Heart right ventricle (tissue), 16 donors: ENCODE results near the gene SH2D4B. TPM values are rescaled to one million over a fixed set of nuclear protein-coding genes. Genes with fewer than 3 reads are reported as not detected.
A peak's percentile ranks its signal among the peaks of the same experiment; 100 is the strongest.

Experiments
- ATAC-seq, 8 donors: fragments of 200-7000 bp; cut with Tn5 transposase; one replicate each; pipeline ENCODE4 v1.9.1; 2020; ENCODE audit warnings: mild to moderate bottlenecking in 8 of 8, moderate library complexity in 8 of 8, moderate number of reproducible peaks in 1 of 8
- DNase-seq, 2 donors: peaks; one replicate each; pipeline ENCODE4 v3.0.0-alpha.2; 2020
- H3K27ac ChIP-seq, 10 donors: fragments of 200-600 bp; sonication (generic) in 2 of 10; one replicate each; pipeline versions ENCODE4 v1.5.0 to v1.8.0; 2020 to 2022; ENCODE audit warnings: mild to moderate bottlenecking in 3 of 10
- H3K27me3 ChIP-seq, 7 donors: fragments of 200-600 bp; one replicate each; pipeline ENCODE4 v1.8.0; 2021 to 2022; ENCODE audit warnings: mild to moderate bottlenecking in 2 of 7
- H3K36me3 ChIP-seq, 9 donors: fragments of 200-600 bp; sonication (generic) in 1 of 9; one replicate each; pipeline versions ENCODE4 v1.5.0 to v1.8.0; 2020 to 2022; ENCODE audit warnings: mild to moderate bottlenecking in 2 of 9
- H3K4me1 ChIP-seq, 9 donors: fragments of 200-600 bp; sonication (generic) in 1 of 9; one replicate each; pipeline versions ENCODE4 v1.5.0 to v1.8.0; 2020 to 2022; ENCODE audit warnings: mild to moderate bottlenecking in 4 of 9
- H3K4me3 ChIP-seq, 10 donors: fragments of 200-600 bp; sonication (generic) in 2 of 10; one replicate each; pipeline versions ENCODE4 v1.5.0 to v1.8.0; 2020 to 2022; ENCODE audit warnings: mild to moderate bottlenecking in 7 of 10, moderate library complexity in 2 of 10
- H3K9me3 ChIP-seq, 11 donors: fragments of 200-600 bp in 10 of 11; sonication (generic) in 2 of 11; one replicate each; pipeline versions ENCODE4 v1.5.0 to v1.8.0; 2013 to 2022; ENCODE audit warnings: mild to moderate bottlenecking in 2 of 11, control low read depth in 1 of 11, moderate library complexity in 1 of 11
- CTCF ChIP-seq, 9 donors: fragments of 200-600 bp; sonication (generic) in 2 of 9; IDR thresholded peaks; one replicate each; pipeline versions ENCODE4 v1.5.0 to v1.8.0; 2021 to 2022; ENCODE audit warnings: antibody characterized with exemption in 9 of 9, mild to moderate bottlenecking in 5 of 9, moderate library complexity in 1 of 9
- WGBS, 2 donors: extraction: QIAGEN DNeasy Blood & Tissue Kit; methylation state at CpG; one replicate each; pipeline ENCODE4 v1.1.7; 2013; ENCODE audit warnings: inconsistent platforms in 1 of 2; 5-methylcytosine and 5-hydroxymethylcytosine counted together
- intact Hi-C, 10 donors: fragments of 100-400 bp; cut with DNase I; formaldehyde crosslinking; loops; one replicate each; pipeline versions ENCODE4 v1.11.1 to v1.14.2; 2022
- polyA plus RNA-seq, 2 donors: library from polyadenylated mRNA; stranded (reverse); fragments of 200-250 nt; gene quantifications; one replicate each; pipeline ENCODE4 v1.2.3, GENCODE V29; 2013
- total RNA-seq, 10 donors: library from RNA; stranded (reverse); fragmentation: NEBNext Ultra II Directional in 3 of 10; extraction: Animal tissue kit (Norgen Biotek cat#: 25700) in 3 of 10; gene quantifications; one replicate each; pipeline versions ENCODE4 v1.2.1 to v1.2.4, GENCODE V29; 2021 to 2023
- donor health status: Arrhythmogenic right ventricular cardiomyopathy.
- donor health status: ischemic (EF 13 %, LVEDD 7.1; RV severe dilation, severe dysfunction).
- donor health status: healthy with polysubstance abuse.
- donor health status: DM: no; HTN: yes; CAD: no.
- donor health status: DM: no; HTN: no; CAD: no.
- donor health status: ischemic (EF 25% LVEDD 6.9; RV normal size, moderate dysfunction).
- donor health status: ischemic (EF 25% LVEDD 5.7; RV mildly dilated, moderate dysfunction).
- donor health status: healthy.
- donor health status: DM: yes; HTN: yes; CAD: no.
- donor health status: Ischemic cardiomyopathy.
- donor health status: ischemic (EF 35%, LVEDD 5.7; RV mildly dilated, moderate dysfunction).
- donor health status: nonischemic (EF 11% LVEDD 7.7; RV severe dilation, severe dysfunction).
- donor health status: DM: yes; HTN: yes; CAD: no.
- donor health status: PGD.
- donor health status: ischemic (EF 29% LVEDD 5.4; RV normal size, mild dysfunction).
- donor health status: nonischemic (EF 23%, LVEDD 6.1; RV moderate dilation, normal function).

Gene SH2D4B
- total and polyA plus RNA-seq, 12 donors: not detected

- no peaks in the 10 kb centered on the region for H3K9me3 ChIP-seq
- DNase-seq: no peak
- 91% methylated on average over 7 of the region's 7 CpGs for WGBS, 2 donors
- no peak for ATAC-seq
- no peak overlapping the region for H3K27ac ChIP-seq
- intact Hi-C loops: no loop called here
- H3K4me1 ChIP-seq: peaks cover 0 to 33% (median 15%) of the 10 kb centered on the region in 9 donors
- no peaks in the 10 kb centered on the region for H3K36me3 ChIP-seq
- no peak for TF ChIP-seq CTCF (IDR thresholded peaks at IDR 0.05)
- H3K27me3 ChIP-seq: no peaks in the 10 kb centered on the region
- H3K4me3 ChIP-seq: no peak overlapping the region
Observed at GRCh38 chr10:80545258-80545881, 7.7 kb downstream of the SH2D4B start.

- H3K9me3 ChIP-seq: no peaks in the 10 kb centered on the region
- H3K36me3 ChIP-seq: no peaks in the 10 kb centered on the region
- no peaks in the 10 kb centered on the region for H3K27me3 ChIP-seq
- 15 to 22% methylated on average over 5 of the region's 5 CpGs for WGBS, 2 donors
- peaks cover 0 to 32% (median 12%) of the 10 kb centered on the region in 9 donors for H3K4me1 ChIP-seq
- DNase-seq (peak; percentile 24 to 67), ATAC-seq (peak; percentile 82 to 95 (median 92))
- H3K4me3 ChIP-seq: no peak overlapping the region
- TF ChIP-seq CTCF (IDR thresholded peaks at IDR 0.05): no peak
- intact Hi-C loops: no loop called here
- peak overlapping the region in 8 of 10 donors; percentile 24 to 79 (median 53) for H3K27ac ChIP-seq
Observed at GRCh38 chr10:80552151-80552646, 14.5 kb downstream of the SH2D4B start.

GRCh38 chr10:80553436-80553835 lies 15.7 kb downstream of the SH2D4B start:
- no peak for TF ChIP-seq CTCF (IDR thresholded peaks at IDR 0.05)
- intact Hi-C loops: no loop called here
- no peaks in the 10 kb centered on the region for H3K9me3 ChIP-seq
- H3K27me3 ChIP-seq: no peaks in the 10 kb centered on the region
- DNase-seq: no peak
- no peaks in the 10 kb centered on the region for H3K36me3 ChIP-seq
- ATAC-seq: no peak
- peaks cover 0 to 25% (median 12%) of the 10 kb centered on the region in 9 donors for H3K4me1 ChIP-seq
- 93% methylated on average over 5 of the region's 5 CpGs for WGBS, 2 donors
- H3K27ac ChIP-seq: peak overlapping the region in 1 of 10 donors; percentile 64
- H3K4me3 ChIP-seq: no peak overlapping the region

GRCh38 chr10:80554050-80554449 lies 16.3 kb downstream of the SH2D4B start:
- 85 to 87% methylated on average over 5 of the region's 5 CpGs for WGBS, 2 donors
- DNase-seq: no peak
- no peak overlapping the region for H3K4me3 ChIP-seq
- no peak overlapping the region for H3K27ac ChIP-seq
- H3K27me3 ChIP-seq: no peaks in the 10 kb centered on the region
- H3K9me3 ChIP-seq: no peaks in the 10 kb centered on the region
- no peak for TF ChIP-seq CTCF (IDR thresholded peaks at IDR 0.05)
- intact Hi-C loops: no loop called here
- no peak for ATAC-seq
- H3K36me3 ChIP-seq: no peaks in the 10 kb centered on the region
- H3K4me1 ChIP-seq: peaks cover 0 to 25% (median 12%) of the 10 kb centered on the region in 9 donors
